HEK293 (cell line): ENCODE measurements around the gene RPL10A.

Source experiments
- CTCF ChIP-seq: fragments of 450-650 bp; formaldehyde crosslinking; IDR thresholded peaks from 2 replicates; pipeline ENCODE4 v1.5.1; 2016; ENCODE audit warnings: missing biosample characterization, missing genetic modification characterization
- YY1 ChIP-seq: fragments of 450-650 bp; formaldehyde crosslinking; IDR thresholded peaks from 2 replicates; pipeline ENCODE4 v1.5.1; 2018; ENCODE audit warnings: missing biosample characterization, missing genetic modification characterization

DNA sequence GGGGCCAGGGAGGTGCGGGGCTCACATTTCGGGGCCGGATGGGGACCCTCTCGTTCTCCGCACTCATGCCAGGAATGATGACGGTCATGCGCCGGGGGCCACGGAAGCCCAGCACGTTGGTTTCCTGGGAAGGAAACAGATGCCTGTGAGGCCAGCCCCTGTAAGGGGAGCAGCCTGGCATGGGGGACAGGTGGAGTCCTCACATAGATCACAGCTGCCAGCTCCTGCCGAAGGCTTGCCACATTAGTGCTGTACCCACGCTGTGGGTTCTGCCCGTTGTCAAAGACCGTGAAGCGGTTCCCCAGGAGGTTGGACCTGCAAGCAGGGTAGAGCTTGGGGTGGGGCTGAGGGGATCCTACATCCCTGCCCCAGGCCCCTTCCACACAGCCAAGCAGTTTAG lies 35.3 kb downstream of the RPL10A start:
- TF ChIP-seq YY1 (tag by site-specific recombination), result no peak
- TF ChIP-seq CTCF, result no peak
